ENCODE results near the gene AKR1A1.
"Not testable (repeated sequence)": the region's sequence is repeated elsewhere in the genome, so short reads cannot be mapped to it uniquely, and the experiment has no call there.

The AKR1A1 gene

GRCh38 chr1:45518910-45519309, 31.7 kb upstream of the AKR1A1 start:
- TF ChIP-seq CTCF (IDR thresholded peaks at IDR 0.05; ENCODE audit: borderline replicate concordance, insufficient read depth, low read depth, low read length): no peak
- peak overlapping the region; percentile 38 for H3K4me3 ChIP-seq (ENCODE audit: low read depth, low read length)

DNA sequence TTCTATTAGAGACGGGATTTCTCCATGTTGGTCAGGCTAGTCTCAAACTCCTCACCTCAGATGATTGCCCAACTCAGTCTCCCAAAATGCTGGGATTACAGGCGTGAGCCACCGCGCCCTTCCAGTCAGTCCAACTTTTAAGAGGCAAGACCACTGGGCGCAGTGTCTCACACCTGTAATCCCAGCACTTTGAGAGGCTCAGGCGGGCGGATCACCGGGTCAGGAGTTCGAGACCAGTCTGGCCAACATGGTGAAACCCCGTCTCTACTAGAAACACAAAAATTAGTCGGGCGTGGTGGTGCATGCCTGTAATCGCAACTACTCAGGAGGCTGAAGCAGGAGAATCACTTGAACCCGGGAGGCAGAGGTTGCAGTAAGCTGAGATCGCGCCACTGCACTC, 30.9 kb upstream of the AKR1A1 start:
- H3K4me3 ChIP-seq (ENCODE audit: low read depth, low read length): peak overlapping the region; percentile 88

DNA sequence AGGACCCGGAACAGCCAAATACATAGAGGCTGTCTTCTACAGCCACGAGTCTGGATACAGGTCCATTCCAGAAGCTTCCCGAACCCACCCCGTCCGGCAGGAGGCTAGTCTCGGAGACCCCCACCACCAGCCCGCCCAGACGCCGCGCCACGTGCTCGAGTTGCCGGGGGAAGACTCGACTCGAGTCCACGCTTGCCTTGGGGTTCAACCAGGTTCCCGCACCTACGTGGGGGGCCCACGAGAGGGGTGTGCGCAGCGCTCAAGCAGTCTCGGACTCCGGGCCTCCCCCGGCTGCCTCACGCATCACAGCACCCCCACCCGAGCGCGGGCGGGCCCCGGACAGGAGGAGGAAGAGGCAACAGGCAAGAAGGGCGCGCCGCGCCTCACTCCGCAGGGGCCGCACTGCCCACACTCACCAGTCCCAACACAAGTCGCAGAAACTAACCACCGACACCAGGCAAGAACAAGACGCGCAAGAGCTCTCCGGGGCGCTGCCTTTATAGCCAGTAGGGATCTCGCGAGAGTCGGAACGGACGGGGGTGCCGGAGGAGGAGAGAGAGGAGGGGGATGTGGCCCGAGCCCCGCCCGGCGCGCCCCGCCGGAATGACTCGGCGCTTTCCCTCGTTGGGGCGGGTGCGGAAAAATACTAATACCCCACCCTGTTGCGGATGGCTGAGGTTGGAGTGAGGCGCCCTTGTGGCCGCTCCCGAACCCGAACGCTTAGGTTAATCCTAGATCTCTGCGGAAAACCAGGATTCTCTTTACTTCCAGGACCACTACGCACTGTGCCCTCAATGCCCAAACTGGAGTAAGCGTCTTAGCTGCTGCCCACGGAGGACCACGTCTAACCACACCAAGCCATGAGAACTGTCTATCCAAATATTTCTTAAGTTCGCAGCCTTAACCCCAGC, 29.0 kb upstream of the AKR1A1 start, which contains the start of gene PRDX1:
Gene PRDX1 (minus strand): TSS at position 472 of the 911 bp plus-strand sequence. CDS start 2,841 bp downstream, outside the sequence.
- 0 out of 2 replicates have a peak, but pooled peaks have one; percentile 3 for TF ChIP-seq CTCF (IDR thresholded peaks at IDR 0.05; ENCODE audit: borderline replicate concordance, insufficient read depth, low read depth, low read length)
- peak within 1 kb of the TSS; percentile 88 for H3K4me3 ChIP-seq (ENCODE audit: low read depth, low read length)

GRCh38 chr1:45522324-45523104, 28.1 kb upstream of the AKR1A1 start:
- no peak for TF ChIP-seq CTCF (IDR thresholded peaks at IDR 0.05; ENCODE audit: borderline replicate concordance, insufficient read depth, low read depth, low read length)
- peak overlapping the region; percentile 88 for H3K4me3 ChIP-seq (ENCODE audit: low read depth, low read length)

DNA sequence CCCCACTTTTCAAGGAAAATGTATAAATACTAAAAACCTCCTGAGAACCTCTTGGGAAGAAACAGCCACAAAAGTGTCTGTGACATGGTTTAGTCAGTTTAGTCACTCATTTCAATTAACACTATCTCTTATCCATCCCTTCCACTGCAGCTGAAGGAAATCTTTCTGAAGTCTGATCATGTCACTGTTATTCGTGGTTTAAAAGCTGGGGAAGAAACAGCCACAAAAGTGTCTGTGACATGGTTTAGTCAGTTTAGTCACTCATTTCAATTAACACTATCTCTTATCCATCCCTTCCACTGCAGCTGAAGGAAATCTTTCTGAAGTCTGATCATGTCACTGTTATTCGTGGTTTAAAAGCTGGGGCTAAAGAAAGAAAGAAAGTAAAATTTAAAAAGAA, 27.1 kb upstream of the AKR1A1 start:
- not testable (repeated sequence) for H3K4me3 ChIP-seq (ENCODE audit: low read depth, low read length)

GRCh38 chr1:45523975-45524374, 26.7 kb upstream of the AKR1A1 start:
- H3K4me3 ChIP-seq (ENCODE audit: low read depth, low read length): not testable (repeated sequence)

DNA sequence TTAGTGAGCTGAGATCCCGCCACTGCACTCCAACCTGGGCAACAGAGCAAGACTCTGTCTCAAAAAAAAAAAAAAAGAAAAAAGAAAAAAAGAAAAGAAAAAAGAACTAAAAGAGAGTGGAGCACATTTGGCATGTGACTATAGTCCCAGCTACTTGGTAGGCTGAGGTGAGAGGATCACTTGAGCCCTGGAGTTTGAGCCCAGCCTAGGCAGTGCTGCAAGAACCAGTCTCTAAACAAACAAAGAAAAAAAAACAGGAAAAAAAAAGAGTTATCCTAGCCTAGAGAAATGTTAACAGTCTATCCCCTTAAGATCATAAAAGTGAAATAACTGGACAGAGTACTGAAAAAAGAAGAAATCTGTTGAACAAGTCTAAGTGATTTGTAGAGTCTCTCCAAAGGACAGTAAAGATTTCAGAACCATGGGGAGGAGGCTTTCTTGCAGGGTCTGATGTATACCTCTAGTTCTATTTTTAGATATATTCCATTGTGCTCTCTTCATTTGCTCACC, 24.4 kb upstream of the AKR1A1 start:
- no peak overlapping the region for H3K4me3 ChIP-seq (ENCODE audit: low read depth, low read length)
- TF ChIP-seq CTCF (IDR thresholded peaks at IDR 0.05; ENCODE audit: borderline replicate concordance, insufficient read depth, low read depth, low read length): no peak

DNA sequence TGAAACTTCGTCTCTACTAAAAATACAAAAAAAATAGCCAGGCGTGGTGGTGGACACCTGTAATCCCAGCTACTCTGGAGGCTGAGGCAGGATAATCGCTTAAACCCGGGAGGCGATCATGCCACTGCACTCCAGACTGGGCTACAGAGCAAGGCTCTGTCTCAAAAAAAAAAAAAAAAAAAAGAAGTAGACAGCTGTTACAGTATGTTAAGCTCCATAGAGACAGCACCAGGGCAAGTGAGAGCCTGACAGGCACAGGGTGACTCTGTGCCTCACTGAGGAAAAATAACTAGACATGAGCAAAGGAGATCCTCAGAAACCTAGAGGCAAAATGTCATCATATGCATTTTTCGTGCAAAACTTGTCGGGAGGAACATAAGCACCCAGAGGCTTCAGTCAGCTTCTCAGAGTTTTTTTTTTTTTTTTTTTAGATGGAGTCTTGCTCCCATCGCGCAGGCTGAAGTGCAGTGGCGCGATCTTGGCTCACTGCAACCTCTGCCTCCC, 19.9 kb upstream of the AKR1A1 start:
- H3K4me3 ChIP-seq (ENCODE audit: low read depth, low read length): no peak overlapping the region
- TF ChIP-seq CTCF (IDR thresholded peaks at IDR 0.05; ENCODE audit: borderline replicate concordance, insufficient read depth, low read depth, low read length): no peak
